Kidney (tissue), 14 donors: ENCODE results near the gene POLR2I. TPM values are rescaled to one million over a fixed set of nuclear protein-coding genes. Genes with fewer than 3 reads are reported as not detected.

Source experiments
- DNase-seq, 5 donors: peaks; one replicate each; pipeline ENCODE4 v3.0.0-alpha.2; 2013 to 2020
- FAIRE-seq: peaks from 2 replicates; lab custom pipeline; 2012; peaks lifted over from hg19 to GRCh38; lab: Jason Lieb, UNC
- H3K27ac ChIP-seq, 2 donors: one replicate each; pipeline ENCODE4 v1.7.0; 2013; ENCODE audit warnings: low read depth in 2 of 2, low read length in 2 of 2, inconsistent platforms in 1 of 2
- H3K27me3 ChIP-seq: one replicate; pipeline ENCODE4 v1.7.1; 2013; ENCODE audit warnings: low read length, inconsistent platforms; ENCODE audit not compliant: control insufficient read depth, insufficient read depth
- H3K36me3 ChIP-seq, 3 donors: one replicate each; pipeline versions ENCODE4 v1.7.0 to v1.7.1; 2013; ENCODE audit warnings: low read length in 3 of 3, control low read depth in 1 of 3, inconsistent platforms in 1 of 3; ENCODE audit not compliant: insufficient read depth in 3 of 3, control insufficient read depth in 2 of 3
- H3K4me1 ChIP-seq, 3 donors: one replicate each; pipeline versions ENCODE4 v1.7.0 to v1.7.1; 2013; ENCODE audit warnings: low read length in 3 of 3, inconsistent platforms in 1 of 3, low read depth in 1 of 3; ENCODE audit not compliant: control insufficient read depth in 2 of 3, insufficient read depth in 2 of 3
- H3K4me3 ChIP-seq, 3 donors: one replicate each; pipeline versions ENCODE4 v1.7.0 to v1.8.1; 2013; ENCODE audit warnings: low read length in 3 of 3, control low read depth in 1 of 3, inconsistent platforms in 1 of 3
- H3K9ac ChIP-seq, 3 donors: one replicate each; pipeline versions ENCODE4 v1.7.0 to v1.7.1; 2013; ENCODE audit warnings: low read length in 3 of 3, control low read depth in 1 of 3, inconsistent platforms in 1 of 3
- H3K9me3 ChIP-seq, 3 donors: one replicate each; pipeline versions ENCODE4 v1.7.0 to v1.7.1; 2013; ENCODE audit warnings: low read length in 3 of 3, control low read depth in 1 of 3, inconsistent platforms in 1 of 3; ENCODE audit not compliant: control insufficient read depth in 2 of 3, insufficient read depth in 1 of 3
- CTCF ChIP-seq: IDR thresholded peaks from 3 replicates; pipeline ENCODE4 v1.5.1; 2012; ENCODE audit warnings: mild to moderate bottlenecking, moderate library complexity, borderline replicate concordance; ENCODE audit not compliant: insufficient read depth; ENCODE audit errors: extremely low read depth
- intact Hi-C: fragments of 100-400 bp; cut with DNase I; formaldehyde crosslinking; loops from one replicate; pipeline ENCODE4 v1.11.1; 2022
- polyA plus RNA-seq: library from polyadenylated mRNA; stranded (reverse); fragments of 350-450 nt; fragmentation: Illumina TruSeq; extraction: RNeasy Lipid Tissue Mini Kit (QIAGEN cat#74804); gene quantifications from one replicate; pipeline ENCODE4 v1.2.3, GENCODE V29; 2014; ENCODE audit warnings: low read depth, low replicate concordance; ENCODE audit not compliant: insufficient read depth
- total RNA-seq: library from RNA; stranded (reverse); fragmentation: NEBNext Ultra II Directional; extraction: Animal tissue kit (Norgen Biotek cat#: 25700); gene quantifications from one replicate; pipeline ENCODE4 v1.2.1, GENCODE V29; 2021
- donor health status: control.
- donor health status: control.
- donor health status: control.
- donor health status: control.
- donor health status: control.
- donor health status: DM: yes; HTN: yes; CAD: no.
- donor health status: Normal renal cell carcinoma (clear cell type).

The POLR2I gene
- total and polyA plus RNA-seq, 2 donors from 2014 or later = 59.9 to 119 TPM

- H3K27me3 ChIP-seq = no peaks in the 10 kb centered on the region
Measured at GRCh38 chr19:36120092-36120983, 5.7 kb upstream of the POLR2I start.

GRCh38 chr19:36116344-36116637 lies 1.6 kb upstream of the POLR2I start:
- Histone ChIP-seq H3K9me3 (no peaks in the 10 kb centered on the region), H3K9ac (no peak overlapping the region), H3K27me3 (no peaks in the 10 kb centered on the region), H3K4me3 (peak overlapping the region in 1 of 3 donors; percentile 98), H3K27ac (no peak overlapping the region), H3K4me1 (peaks cover 0 to 18% (median 4%) of the 10 kb centered on the region in 3 donors), H3K36me3 (peaks cover 3 to 24% (median 5%) of the 10 kb centered on the region in 3 donors)
- intact Hi-C loops = no loop called here
- no peak for TF ChIP-seq CTCF
- DNase-seq (no peak), FAIRE-seq (no peak)

More at GRCh38 chr19:36120092-36120983, 5.7 kb upstream of the POLR2I start:
- TF ChIP-seq CTCF = no peak
- intact Hi-C loops = loop anchor here (5.0 kb wide), 1 partner anchor 52 kb away; no protein-coding TSS in a partner anchor
- Histone ChIP-seq H3K4me1 (peaks cover 0 to 8% (median 4%) of the 10 kb centered on the region in 3 donors), H3K9ac (no peak overlapping the region), H3K4me3 (no peak overlapping the region), H3K36me3 (peaks cover 3 to 17% (median 15%) of the 10 kb centered on the region in 3 donors), H3K27ac (no peak overlapping the region), H3K9me3 (no peaks in the 10 kb centered on the region)
- DNase-seq (no peak), FAIRE-seq (no peak)

GRCh38 chr19:36115453-36116343 lies 1.0 kb upstream of the POLR2I start, which contains the start of gene TBCB:
TBCB (plus strand) TSS chr19:36115468; CDS start chr19:36115561, 93 bp downstream.
- peak within 1 kb of the TSS; percentile 84 to 93 for H3K27ac ChIP-seq
- TF ChIP-seq CTCF = no peak
- intact Hi-C loops = no loop called here
- peaks cover 3 to 24% (median 5%) of the 10 kb centered on the region in 3 donors for H3K36me3 ChIP-seq
- DNase-seq (peak in 1 of 5 donors; percentile 95), FAIRE-seq (no peak)
- peak within 1 kb of the TSS; percentile 84 to 98 (median 84) for H3K9ac ChIP-seq
- peak within 1 kb of the TSS; percentile 89 to 98 (median 97) for H3K4me3 ChIP-seq
- no peaks in the 10 kb centered on the region for H3K9me3 ChIP-seq
- no peaks in the 10 kb centered on the region for H3K27me3 ChIP-seq
- H3K4me1 ChIP-seq = peaks cover 0 to 18% (median 4%) of the 10 kb centered on the region in 3 donors
